HepG2 (cell line): Measurements from ENCODE around the gene CADM4. TPM values are rescaled to one million over a fixed set of nuclear protein-coding genes. Genes with fewer than 3 reads are reported as not detected.

ENCODE experiments used
- CENPX ChIP-seq: sonication (generic); formaldehyde crosslinking; IDR thresholded peaks from 2 replicates; pipeline ENCODE4 v1.9.0; 2021; ENCODE audit warnings: mild to moderate bottlenecking, missing genetic modification reagents, moderate library complexity
- KAT7 ChIP-seq: IDR thresholded peaks from 2 replicates; pipeline ENCODE4 v1.6.1; 2018; ENCODE audit warnings: borderline replicate concordance, missing compliant biosample characterization
- MIER3 ChIP-seq: IDR thresholded peaks from 2 replicates; pipeline ENCODE4 v1.6.1; 2016; ENCODE audit warnings: missing compliant biosample characterization, borderline replicate concordance
- RXRA ChIP-seq: sonication (generic); formaldehyde crosslinking; IDR thresholded peaks from 2 replicates; pipeline ENCODE4 v1.5.1; 2020; ENCODE audit warnings: missing genetic modification reagents
- SP140L ChIP-seq: sonication (generic); formaldehyde crosslinking; IDR thresholded peaks from 2 replicates; pipeline ENCODE4 v1.4.0; 2020; ENCODE audit warnings: missing genetic modification reagents, borderline replicate concordance
- SP4 ChIP-seq: sonication (generic); formaldehyde crosslinking; IDR thresholded peaks from 2 replicates; pipeline ENCODE4 v1.8.1; 2023; ENCODE audit warnings: mild to moderate bottlenecking, missing genetic modification reagents
- TCF7 ChIP-seq: sonication (generic); IDR thresholded peaks from 2 replicates; pipeline ENCODE4 v1.6.1; 2016; ENCODE audit warnings: antibody characterized with exemption, low read depth
- TOPORS ChIP-seq: sonication (generic); formaldehyde crosslinking; IDR thresholded peaks from 2 replicates; pipeline ENCODE4 v1.8.0; 2023; ENCODE audit warnings: mild to moderate bottlenecking, missing genetic modification reagents
- ZNF101 ChIP-seq: sonication (generic); formaldehyde crosslinking; IDR thresholded peaks from 2 replicates; pipeline ENCODE4 v1.4.0; 2020; ENCODE audit warnings: mild to moderate bottlenecking, low read depth, missing genetic modification reagents, borderline replicate concordance
- ZNF496 ChIP-seq: sonication (generic); formaldehyde crosslinking; IDR thresholded peaks from 2 replicates; pipeline ENCODE4 v1.8.1; 2023; ENCODE audit warnings: mild to moderate bottlenecking, moderate library complexity, missing genetic modification reagents; ENCODE audit not compliant: insufficient replicate concordance
- ZNF501 ChIP-seq: sonication (generic); formaldehyde crosslinking; IDR thresholded peaks from 2 replicates; pipeline ENCODE4 v1.5.1; 2020; ENCODE audit warnings: mild to moderate bottlenecking, moderate library complexity, missing genetic modification reagents
- ZNF547 ChIP-seq: sonication (generic); formaldehyde crosslinking; IDR thresholded peaks from 2 replicates; pipeline ENCODE4 v1.5.1; 2020; ENCODE audit warnings: mild to moderate bottlenecking, missing genetic modification reagents
- ZNF564 ChIP-seq: sonication (generic); formaldehyde crosslinking; IDR thresholded peaks from 2 replicates; pipeline ENCODE4 v1.8.1; 2023; ENCODE audit warnings: mild to moderate bottlenecking, missing genetic modification reagents
- polyA plus RNA-seq, 8 experiments: library from polyadenylated mRNA; depleted of rRNA in 3 of 8; stranded (reverse) in 7 of 8; unstranded in 1 of 8; fragments of >200 nt; fragmentation: Illumina TruSeq in 4 of 8; extraction: Trizol in 4 of 8; gene quantifications; 2 replicates each; pipeline versions ENCODE4 v1.2.1 to v1.2.3, GENCODE V29; 2011 to 2016; ENCODE audit warnings: low read depth in 4 of 8, missing spikeins in 1 of 8, mixed read lengths in 1 of 8; ENCODE audit not compliant: insufficient read depth in 1 of 8
- total RNA-seq, 5 experiments: library from RNA; depleted of rRNA; stranded (reverse); fragments of >200 nt; fragmentation: Illumina TruSeq; extraction: Trizol; gene quantifications; 2 replicates each; pipeline ENCODE4 v1.2.3, GENCODE V29; 2016; ENCODE audit warnings: low read depth in 1 of 5
- TF ChIP-seq, protein P1 (sequence below): sonication (generic); formaldehyde crosslinking; IDR thresholded peaks from 2 replicates; pipeline ENCODE4 v1.4.0; 2020; ENCODE audit warnings: missing genetic modification reagents, borderline replicate concordance
- TF ChIP-seq, protein P2 (sequence below): sonication (generic); formaldehyde crosslinking; IDR thresholded peaks from 2 replicates; pipeline ENCODE4 v1.8.1; 2023; ENCODE audit warnings: mild to moderate bottlenecking, missing genetic modification reagents
- TF ChIP-seq, protein P3 (sequence below): sonication (generic); formaldehyde crosslinking; IDR thresholded peaks from 2 replicates; pipeline ENCODE4 v1.8.0; 2023; ENCODE audit warnings: mild to moderate bottlenecking, missing genetic modification reagents
- TF ChIP-seq, protein P4 (sequence below): sonication (generic); formaldehyde crosslinking; IDR thresholded peaks from 2 replicates; pipeline ENCODE4 v1.9.0; 2021; ENCODE audit warnings: missing genetic modification reagents, mild to moderate bottlenecking, borderline replicate concordance
- TF ChIP-seq, protein P5 (sequence below): sonication (generic); formaldehyde crosslinking; IDR thresholded peaks from 2 replicates; pipeline ENCODE4 v1.4.0; 2020; ENCODE audit warnings: missing genetic modification reagents

Gene CADM4
- total and polyA plus RNA-seq, 2 of the 13 experiments (the other 11 are each of a cell fraction or from before 2014, with no cell fraction given), result 8.5 to 16.0 TPM

DNA sequence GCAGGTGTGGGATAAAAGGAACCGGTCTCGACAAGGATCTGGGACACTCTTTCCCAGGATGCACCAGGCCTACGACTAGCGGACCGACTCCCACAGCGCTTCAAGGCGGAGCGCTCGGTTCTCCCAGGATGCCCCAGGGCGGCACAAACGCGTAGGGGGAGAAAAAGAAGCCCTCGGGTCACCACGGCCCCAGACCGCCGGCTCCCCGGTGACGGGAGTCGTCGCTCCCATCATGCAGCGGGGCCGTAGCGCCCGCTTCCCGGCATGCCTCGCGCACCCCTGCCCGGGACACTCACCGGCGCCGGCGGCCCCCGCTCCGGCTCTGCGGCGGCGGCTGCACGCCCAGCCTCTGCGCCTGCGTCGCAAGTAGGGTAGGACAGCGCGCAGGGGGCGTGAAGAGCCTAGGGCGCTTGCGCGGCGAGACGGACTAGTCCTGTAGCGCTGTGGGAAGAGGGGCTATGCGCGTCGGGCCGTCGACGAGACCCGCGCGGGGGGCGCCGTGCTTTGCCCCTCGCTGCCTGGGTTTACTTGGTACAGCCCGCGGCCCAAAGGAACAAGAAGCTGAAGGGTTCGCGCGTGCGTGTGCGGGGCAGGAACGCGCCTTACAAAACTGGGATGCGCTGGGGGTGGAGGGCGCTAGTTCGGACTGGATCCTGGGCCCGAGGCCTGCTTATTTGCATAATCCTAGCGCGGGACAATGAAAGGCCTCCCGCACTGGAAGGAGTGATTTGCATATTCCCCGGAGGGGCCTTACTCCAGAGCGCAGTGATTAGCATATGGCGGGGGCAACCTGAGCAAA, 20.2 kb downstream of the CADM4 start, which contains the start of gene ZNF428 (continued):
- TF ChIP-seq, protein P1, sequence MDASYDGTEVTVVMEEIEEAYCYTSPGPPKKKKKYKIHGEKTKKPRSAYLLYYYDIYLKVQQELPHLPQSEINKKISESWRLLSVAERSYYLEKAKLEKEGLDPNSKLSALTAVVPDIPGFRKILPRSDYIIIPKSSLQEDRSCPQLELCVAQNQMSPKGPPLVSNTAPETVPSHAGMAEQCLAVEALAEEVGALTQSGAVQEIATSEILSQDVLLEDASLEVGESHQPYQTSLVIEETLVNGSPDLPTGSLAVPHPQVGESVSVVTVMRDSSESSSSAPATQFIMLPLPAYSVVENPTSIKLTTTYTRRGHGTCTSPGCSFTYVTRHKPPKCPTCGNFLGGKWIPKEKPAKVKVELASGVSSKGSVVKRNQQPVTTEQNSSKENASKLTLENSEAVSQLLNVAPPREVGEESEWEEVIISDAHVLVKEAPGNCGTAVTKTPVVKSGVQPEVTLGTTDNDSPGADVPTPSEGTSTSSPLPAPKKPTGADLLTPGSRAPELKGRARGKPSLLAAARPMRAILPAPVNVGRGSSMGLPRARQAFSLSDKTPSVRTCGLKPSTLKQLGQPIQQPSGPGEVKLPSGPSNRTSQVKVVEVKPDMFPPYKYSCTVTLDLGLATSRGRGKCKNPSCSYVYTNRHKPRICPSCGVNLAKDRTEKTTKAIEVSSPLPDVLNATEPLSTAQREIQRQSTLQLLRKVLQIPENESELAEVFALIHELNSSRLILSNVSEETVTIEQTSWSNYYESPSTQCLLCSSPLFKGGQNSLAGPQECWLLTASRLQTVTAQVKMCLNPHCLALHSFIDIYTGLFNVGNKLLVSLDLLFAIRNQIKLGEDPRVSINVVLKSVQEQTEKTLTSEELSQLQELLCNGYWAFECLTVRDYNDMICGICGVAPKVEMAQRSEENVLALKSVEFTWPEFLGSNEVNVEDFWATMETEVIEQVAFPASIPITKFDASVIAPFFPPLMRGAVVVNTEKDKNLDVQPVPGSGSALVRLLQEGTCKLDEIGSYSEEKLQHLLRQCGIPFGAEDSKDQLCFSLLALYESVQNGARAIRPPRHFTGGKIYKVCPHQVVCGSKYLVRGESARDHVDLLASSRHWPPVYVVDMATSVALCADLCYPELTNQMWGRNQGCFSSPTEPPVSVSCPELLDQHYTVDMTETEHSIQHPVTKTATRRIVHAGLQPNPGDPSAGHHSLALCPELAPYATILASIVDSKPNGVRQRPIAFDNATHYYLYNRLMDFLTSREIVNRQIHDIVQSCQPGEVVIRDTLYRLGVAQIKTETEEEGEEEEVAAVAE (CRISPR knock-in tag), result peak; percentile 18; the same call in 1 of the 2 replicates
- TF ChIP-seq CENPX (CRISPR knock-in tag) (no peak), ZNF496 (CRISPR knock-in tag) (no peak), ZNF547 (CRISPR knock-in tag) (peak; percentile 89; the same call in 1 of the 2 replicates), SP4 (CRISPR knock-in tag) (no peak), TOPORS (CRISPR knock-in tag) (peak; percentile 78; the same call in 1 of the 2 replicates), ZNF101 (CRISPR knock-in tag) (0 out of 2 replicates have a peak, but pooled peaks have one; percentile 87), SP140L (CRISPR knock-in tag) (no peak), ZNF564 (CRISPR knock-in tag) (peak; percentile 96), ZNF501 (no peak), RXRA (peak; percentile 87), KAT7 (CRISPR knock-in tag) (no peak; the same call in 1 of the 2 replicates), TCF7 (0 out of 2 replicates have a peak, but pooled peaks have one; percentile 18), MIER3 (CRISPR knock-in tag) (no peak; the same call in 1 of the 2 replicates)
- TF ChIP-seq, protein P2, sequence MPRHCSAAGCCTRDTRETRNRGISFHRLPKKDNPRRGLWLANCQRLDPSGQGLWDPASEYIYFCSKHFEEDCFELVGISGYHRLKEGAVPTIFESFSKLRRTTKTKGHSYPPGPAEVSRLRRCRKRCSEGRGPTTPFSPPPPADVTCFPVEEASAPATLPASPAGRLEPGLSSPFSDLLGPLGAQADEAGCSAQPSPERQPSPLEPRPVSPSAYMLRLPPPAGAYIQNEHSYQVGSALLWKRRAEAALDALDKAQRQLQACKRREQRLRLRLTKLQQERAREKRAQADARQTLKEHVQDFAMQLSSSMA (CRISPR knock-in tag), result no peak
- TF ChIP-seq, protein P3, sequence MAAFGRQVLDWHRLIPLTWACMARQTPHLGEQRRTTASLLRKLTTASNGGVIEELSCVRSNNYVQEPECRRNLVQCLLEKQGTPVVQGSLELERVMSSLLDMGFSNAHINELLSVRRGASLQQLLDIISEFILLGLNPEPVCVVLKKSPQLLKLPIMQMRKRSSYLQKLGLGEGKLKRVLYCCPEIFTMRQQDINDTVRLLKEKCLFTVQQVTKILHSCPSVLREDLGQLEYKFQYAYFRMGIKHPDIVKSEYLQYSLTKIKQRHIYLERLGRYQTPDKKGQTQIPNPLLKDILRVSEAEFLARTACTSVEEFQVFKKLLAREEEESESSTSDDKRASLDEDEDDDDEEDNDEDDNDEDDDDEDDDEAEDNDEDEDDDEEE (CRISPR knock-in tag), result peak; percentile 90; the same call in 1 of the 2 replicates
- TF ChIP-seq, protein P4, sequence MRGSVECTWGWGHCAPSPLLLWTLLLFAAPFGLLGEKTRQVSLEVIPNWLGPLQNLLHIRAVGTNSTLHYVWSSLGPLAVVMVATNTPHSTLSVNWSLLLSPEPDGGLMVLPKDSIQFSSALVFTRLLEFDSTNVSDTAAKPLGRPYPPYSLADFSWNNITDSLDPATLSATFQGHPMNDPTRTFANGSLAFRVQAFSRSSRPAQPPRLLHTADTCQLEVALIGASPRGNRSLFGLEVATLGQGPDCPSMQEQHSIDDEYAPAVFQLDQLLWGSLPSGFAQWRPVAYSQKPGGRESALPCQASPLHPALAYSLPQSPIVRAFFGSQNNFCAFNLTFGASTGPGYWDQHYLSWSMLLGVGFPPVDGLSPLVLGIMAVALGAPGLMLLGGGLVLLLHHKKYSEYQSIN, result no peak
- TF ChIP-seq, protein P5, sequence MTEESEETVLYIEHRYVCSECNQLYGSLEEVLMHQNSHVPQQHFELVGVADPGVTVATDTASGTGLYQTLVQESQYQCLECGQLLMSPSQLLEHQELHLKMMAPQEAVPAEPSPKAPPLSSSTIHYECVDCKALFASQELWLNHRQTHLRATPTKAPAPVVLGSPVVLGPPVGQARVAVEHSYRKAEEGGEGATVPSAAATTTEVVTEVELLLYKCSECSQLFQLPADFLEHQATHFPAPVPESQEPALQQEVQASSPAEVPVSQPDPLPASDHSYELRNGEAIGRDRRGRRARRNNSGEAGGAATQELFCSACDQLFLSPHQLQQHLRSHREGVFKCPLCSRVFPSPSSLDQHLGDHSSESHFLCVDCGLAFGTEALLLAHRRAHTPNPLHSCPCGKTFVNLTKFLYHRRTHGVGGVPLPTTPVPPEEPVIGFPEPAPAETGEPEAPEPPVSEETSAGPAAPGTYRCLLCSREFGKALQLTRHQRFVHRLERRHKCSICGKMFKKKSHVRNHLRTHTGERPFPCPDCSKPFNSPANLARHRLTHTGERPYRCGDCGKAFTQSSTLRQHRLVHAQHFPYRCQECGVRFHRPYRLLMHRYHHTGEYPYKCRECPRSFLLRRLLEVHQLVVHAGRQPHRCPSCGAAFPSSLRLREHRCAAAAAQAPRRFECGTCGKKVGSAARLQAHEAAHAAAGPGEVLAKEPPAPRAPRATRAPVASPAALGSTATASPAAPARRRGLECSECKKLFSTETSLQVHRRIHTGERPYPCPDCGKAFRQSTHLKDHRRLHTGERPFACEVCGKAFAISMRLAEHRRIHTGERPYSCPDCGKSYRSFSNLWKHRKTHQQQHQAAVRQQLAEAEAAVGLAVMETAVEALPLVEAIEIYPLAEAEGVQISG (CRISPR knock-in tag), result peak; percentile 68; the same call in 1 of the 2 replicates
